Gastrocnemius medialis (tissue), 4 donors: Measurements from ENCODE around the gene GPR55. TPM values are rescaled to one million over a fixed set of nuclear protein-coding genes. Genes with fewer than 3 reads are reported as not detected.

Source experiments
- ATAC-seq, 2 donors: fragments of 150-250 bp; one replicate each; pipeline ENCODE4 v1.9.1; 2016
- DNase-seq, 2 donors: peaks; one replicate each; pipeline ENCODE4 v3.0.0-alpha.2; 2019
- H3K27ac ChIP-seq, 4 donors: fragments of 200-600 bp; sonication (generic); 1 replicate in 1 of 4; 2 replicates in 3 of 4; pipeline ENCODE4 v1.5.1; 2016 to 2018; ENCODE audit warnings: mild to moderate bottlenecking in 2 of 4, moderate library complexity in 1 of 4
- H3K27me3 ChIP-seq, 3 donors: fragments of 200-600 bp; sonication (generic) in 2 of 3; 1 replicate in 1 of 3; 2 replicates in 2 of 3; pipeline versions ENCODE4 v1.5.1 to v1.6.0; 2016 to 2019; ENCODE audit warnings: mild to moderate bottlenecking in 1 of 3, moderate library complexity in 1 of 3
- H3K36me3 ChIP-seq, 2 donors: fragments of 200-600 bp; sonication (generic) in 1 of 2; one replicate each; pipeline ENCODE4 v1.5.1; 2017 to 2018
- H3K4me1 ChIP-seq, 2 donors: fragments of 200-600 bp; sonication (generic) in 1 of 2; one replicate each; pipeline ENCODE4 v1.5.1; 2016 to 2017; ENCODE audit warnings: mild to moderate bottlenecking in 2 of 2
- H3K4me3 ChIP-seq, 4 donors: fragments of 200-600 bp; sonication (generic) in 3 of 4; 1 replicate in 1 of 4; 2 replicates in 3 of 4; pipeline ENCODE4 v1.5.1; 2016 to 2019; ENCODE audit warnings: mild to moderate bottlenecking in 2 of 4
- H3K9me3 ChIP-seq, 3 donors: fragments of 200-600 bp; sonication (generic) in 2 of 3; 1 replicate in 1 of 3; 2 replicates in 2 of 3; pipeline ENCODE4 v1.5.1; 2016 to 2019
- CTCF ChIP-seq, 5 experiments: fragments of 450-650 bp in 3 of 5; fragments of 200-600 bp in 2 of 5; sonication (generic) in 2 of 5; IDR thresholded peaks in 4 of 5; conservative IDR thresholded peaks in 1 of 5; 1 replicate in 4 of 5; 2 replicates in 1 of 5; pipeline ENCODE4 v1.5.1; 2016 to 2019; ENCODE audit warnings: antibody characterized with exemption in 5 of 5, mild to moderate bottlenecking in 3 of 5, moderate library complexity in 3 of 5
- POLR2A ChIP-seq, 2 donors: fragments of 450-650 bp; IDR thresholded peaks; one replicate each; pipeline ENCODE4 v1.6.1; 2017; ENCODE audit warnings: antibody characterized with exemption in 2 of 2, mild to moderate bottlenecking in 2 of 2, moderate library complexity in 2 of 2
- in situ Hi-C, 4 donors: fragments of 200-750 bp; cut with MboI; loops; one replicate each; pipeline versions ENCODE4 v1.15.0 to v1.8.0; 2017; ENCODE audit warnings: low sequenced_read_pairs in 4 of 4
- intact Hi-C: fragments of 100-400 bp; cut with DNase I; formaldehyde crosslinking; loops from one replicate; pipeline ENCODE4 v1.15.1; 2023; ENCODE audit warnings: low total_unique reads
- total RNA-seq, 4 donors: library from RNA; depleted of rRNA; stranded (reverse); fragments of >200 nt; gene quantifications; one replicate each; pipeline versions ENCODE4 v1.1.0 to v1.2.3, GENCODE V29; 2016

The GPR55 gene
- total RNA-seq, 4 donors from 2014 or later: not detected

GRCh38 chr2:230872151-230872967, 52.7 kb downstream of the GPR55 start:
- Histone ChIP-seq H3K9me3 (no peaks in the 10 kb centered on the region), H3K27me3 (no peaks in the 10 kb centered on the region), H3K4me3 (no peak overlapping the region), H3K4me1 (peaks cover 8 to 9% of the 10 kb centered on the region in 2 donors), H3K27ac (no peak overlapping the region), H3K36me3 (no peaks in the 10 kb centered on the region)
- TF ChIP-seq CTCF (IDR thresholded peaks at IDR 0.05 in 4 of 5, conservative IDR thresholded peaks at IDR 0.05 in 1 of 5) (no peak), POLR2A (IDR thresholded peaks at IDR 0.05) (no peak)
- DNase-seq: no peak
- no peak for ATAC-seq
- intact Hi-C loops: no loop called here
- in situ Hi-C loops: no loop called here

- H3K36me3 ChIP-seq: no peaks in the 10 kb centered on the region
- DNase-seq (no peak), ATAC-seq (no peak)
- H3K4me1 ChIP-seq: peaks cover 8 to 9% of the 10 kb centered on the region in 2 donors
- H3K9me3 ChIP-seq: no peaks in the 10 kb centered on the region
- intact Hi-C loops: loop anchor here (2.0 kb wide), 1 partner anchor 61 kb away; no protein-coding TSS in a partner anchor
- TF ChIP-seq CTCF (IDR thresholded peaks at IDR 0.05 in 4 of 5, conservative IDR thresholded peaks at IDR 0.05 in 1 of 5) (no peak), POLR2A (IDR thresholded peaks at IDR 0.05) (no peak)
- H3K4me3 ChIP-seq: no peak overlapping the region
- peak overlapping the region in 3 of 4 donors; percentile 34 to 44 (median 41) for H3K27ac ChIP-seq
- no peaks in the 10 kb centered on the region for H3K27me3 ChIP-seq
- in situ Hi-C loops: no loop called here
Measured at GRCh38 chr2:230871361-230872150, 53.5 kb downstream of the GPR55 start.

- no peak for ATAC-seq
- in situ Hi-C loops: no loop called here
- intact Hi-C loops: loop anchor here (2.0 kb wide), 1 partner anchor 62 kb away; no protein-coding TSS in a partner anchor
- peaks cover 8 to 9% of the 10 kb centered on the region in 2 donors for H3K4me1 ChIP-seq
- no peak for DNase-seq
- peaks cover 0 to 7% (median 0%) of the 10 kb centered on the region in 3 donors for H3K27me3 ChIP-seq
- no peak for TF ChIP-seq CTCF (IDR thresholded peaks at IDR 0.05 in 4 of 5, conservative IDR thresholded peaks at IDR 0.05 in 1 of 5)
- TF ChIP-seq POLR2A (IDR thresholded peaks at IDR 0.05): no peak
- no peaks in the 10 kb centered on the region for H3K36me3 ChIP-seq
- no peak overlapping the region for H3K4me3 ChIP-seq
- no peaks in the 10 kb centered on the region for H3K9me3 ChIP-seq
- H3K27ac ChIP-seq: peak overlapping the region in 3 of 4 donors; percentile 34 to 44 (median 41)
Measured at GRCh38 chr2:230870544-230871360, 54.3 kb downstream of the GPR55 start.

- Histone ChIP-seq H3K27me3 (peaks cover 2 to 14% (median 3%) of the 10 kb centered on the region in 3 donors), H3K9me3 (no peaks in the 10 kb centered on the region), H3K4me3 (no peak overlapping the region), H3K4me1 (peaks cover 8 to 9% of the 10 kb centered on the region in 2 donors), H3K27ac (peak overlapping the region in 2 of 4 donors; percentile 10 to 41), H3K36me3 (no peaks in the 10 kb centered on the region)
- no peak for ATAC-seq
- no peak for DNase-seq
- intact Hi-C loops (loop anchor here (2.0 kb wide), 1 partner anchor 63 kb away; no protein-coding TSS in a partner anchor), in situ Hi-C loops (no loop called here)
- TF ChIP-seq POLR2A (IDR thresholded peaks at IDR 0.05) (no peak), CTCF (IDR thresholded peaks at IDR 0.05 in 4 of 5, conservative IDR thresholded peaks at IDR 0.05 in 1 of 5) (no peak)
Measured at GRCh38 chr2:230869914-230870543, 55.0 kb downstream of the GPR55 start.
